HG02840 (cell line): ENCODE data around the gene TUBAL3.
"Not testable (repeated sequence)": the region's sequence is repeated elsewhere in the genome, so short reads cannot be mapped to it uniquely, and the experiment has no call there.

Source experiments
- ATAC-seq: cut with Tn5 transposase; IDR thresholded peaks from one replicate; pipeline ENCODE4 v1.9.1; 2021; ENCODE audit warnings: mild to moderate bottlenecking, moderate library complexity, moderate number of reproducible peaks; ENCODE audit not compliant: unreplicated experiment, low FRiP score

TUBAL3 gene

GRCh38 chr10:5428133-5428532 is 23.5 kb upstream of the TUBAL3 start:
- no peak for ATAC-seq

- ATAC-seq = no peak
These were observed 20.1 kb upstream of the TUBAL3 start for GRCh38 chr10:5424751-5425150.

- no peak for ATAC-seq
These were observed 19.1 kb upstream of the TUBAL3 start for GRCh38 chr10:5423771-5424170.

- ATAC-seq = no peak
These were observed 15.0 kb upstream of the TUBAL3 start for GRCh38 chr10:5419466-5420094.

- no peak for ATAC-seq
These were observed 14.0 kb upstream of the TUBAL3 start for GRCh38 chr10:5418584-5418983.

GRCh38 chr10:5416981-5417380 is 12.4 kb upstream of the TUBAL3 start:
- no peak for ATAC-seq

GRCh38 chr10:5413012-5413938 is 8.6 kb upstream of the TUBAL3 start:
- ATAC-seq = no peak

- peak; percentile 97 for ATAC-seq
These were observed 7.8 kb upstream of the TUBAL3 start, which contains the start of gene NET1 for GRCh38 chr10:5412277-5412941. NET1 (plus strand) TSS chr10:5412557; CDS start chr10:5412693, 136 bp downstream.

- no peak for ATAC-seq
These were observed 7.3 kb upstream of the TUBAL3 start for GRCh38 chr10:5411941-5412276.

GRCh38 chr10:5410787-5411186 is 6.2 kb upstream of the TUBAL3 start:
- not testable (repeated sequence) for ATAC-seq

GRCh38 chr10:5406918-5407317 is 2.3 kb upstream of the TUBAL3 start:
- ATAC-seq = no peak

- ATAC-seq = no peak
These were observed 1.8 kb downstream of the TUBAL3 start for GRCh38 chr10:5402798-5403197.

GRCh38 chr10:5400468-5401240 is 4.0 kb downstream of the TUBAL3 start:
- no peak for ATAC-seq

GRCh38 chr10:5399332-5399731 is 5.3 kb downstream of the TUBAL3 start:
- ATAC-seq = no peak

- ATAC-seq = no peak
These were observed 7.9 kb downstream of the TUBAL3 start for GRCh38 chr10:5396556-5397300.

GRCh38 chr10:5395168-5395567 is 9.5 kb downstream of the TUBAL3 start:
- no peak for ATAC-seq

GRCh38 chr10:5393529-5393928 is 11.1 kb downstream of the TUBAL3 start:
- ATAC-seq = no peak

GRCh38 chr10:5391790-5392189 is 12.8 kb downstream of the TUBAL3 start:
- ATAC-seq = no peak

- ATAC-seq = no peak
These were observed 13.9 kb downstream of the TUBAL3 start for GRCh38 chr10:5390607-5391205.
